Medulla oblongata (tissue), 1 donor: ENCODE measurements around the gene DFFA.
"Not testable (repeated sequence)": the region's sequence is repeated elsewhere in the genome, so short reads cannot be mapped to it uniquely, and the experiment has no call there.

Source experiments
- DNase-seq: peaks from one replicate; pipeline ENCODE4 v3.0.0-alpha.2; 2015; ENCODE audit errors: extremely low spot score

Gene DFFA

DNA sequence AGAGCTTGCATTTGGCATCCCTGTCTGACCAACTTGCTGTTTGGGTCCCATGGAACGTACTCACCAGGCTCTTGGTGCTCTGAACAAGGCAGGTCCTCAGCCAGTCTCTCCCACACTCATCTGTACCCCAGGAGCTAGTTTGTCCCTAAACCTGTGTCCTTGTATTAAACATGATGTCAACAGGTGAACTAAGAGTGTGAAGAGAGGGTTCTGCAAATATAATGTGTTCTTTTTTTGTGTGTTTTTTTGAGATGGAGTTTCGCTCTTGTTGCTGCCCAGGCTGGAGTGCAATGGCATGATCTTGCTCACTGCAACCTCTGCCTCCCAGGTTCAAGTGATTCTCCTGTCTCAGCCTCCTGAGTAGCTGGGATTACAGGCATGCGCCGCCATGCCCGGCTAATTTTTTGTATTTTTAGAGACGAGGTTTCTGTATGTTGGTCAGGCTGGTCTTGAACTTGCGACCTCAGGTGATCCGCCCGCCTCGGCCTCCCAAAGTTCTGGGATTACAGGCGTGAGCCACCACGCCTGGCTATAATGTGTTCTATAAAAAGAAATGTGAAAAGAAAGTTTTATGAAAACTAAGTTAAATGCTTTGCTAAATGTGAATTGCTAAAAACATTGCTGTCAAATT is 33.8 kb upstream of the DFFA start:
- not testable (repeated sequence) for DNase-seq

DNA sequence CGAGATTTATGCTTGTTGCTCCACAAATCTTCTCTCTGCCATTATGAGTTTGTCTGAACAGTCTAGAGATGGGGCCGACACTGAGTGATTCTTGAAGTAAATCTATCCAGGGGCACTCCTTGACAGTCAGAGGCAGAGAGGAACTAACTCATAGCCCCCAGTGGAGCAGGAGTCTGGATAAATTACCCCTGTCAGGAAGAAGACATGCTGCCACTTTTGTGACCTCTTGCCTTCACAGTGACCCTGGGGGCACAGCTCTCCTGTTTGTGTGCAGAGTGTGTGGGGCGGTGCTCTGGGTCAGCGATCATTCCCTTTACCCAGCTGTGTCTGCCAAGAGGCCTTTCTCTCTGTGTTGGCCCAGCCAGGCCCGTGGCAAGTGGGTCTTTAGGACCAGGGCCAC is 31.9 kb upstream of the DFFA start:
- no peak for DNase-seq

DNA sequence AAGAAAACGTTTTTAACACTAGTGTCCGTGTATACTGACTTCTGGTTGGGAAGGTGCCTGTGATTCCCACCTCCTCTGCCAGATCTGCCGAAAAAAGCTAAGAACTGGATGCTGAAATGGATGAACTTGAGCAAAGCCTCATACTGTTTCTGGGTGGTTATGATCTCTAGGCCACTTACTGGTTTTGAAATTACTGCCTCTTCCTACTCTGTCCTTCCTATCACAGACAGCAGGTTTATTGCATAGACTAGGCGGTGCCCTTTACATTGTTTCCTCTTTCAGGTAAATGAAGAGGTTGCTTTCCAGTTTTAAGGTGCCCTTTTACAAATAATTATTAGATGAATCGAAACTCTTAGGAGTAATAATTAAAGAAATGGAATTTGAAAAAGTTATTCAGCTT is 29.9 kb upstream of the DFFA start:
- DNase-seq: no peak

DNA sequence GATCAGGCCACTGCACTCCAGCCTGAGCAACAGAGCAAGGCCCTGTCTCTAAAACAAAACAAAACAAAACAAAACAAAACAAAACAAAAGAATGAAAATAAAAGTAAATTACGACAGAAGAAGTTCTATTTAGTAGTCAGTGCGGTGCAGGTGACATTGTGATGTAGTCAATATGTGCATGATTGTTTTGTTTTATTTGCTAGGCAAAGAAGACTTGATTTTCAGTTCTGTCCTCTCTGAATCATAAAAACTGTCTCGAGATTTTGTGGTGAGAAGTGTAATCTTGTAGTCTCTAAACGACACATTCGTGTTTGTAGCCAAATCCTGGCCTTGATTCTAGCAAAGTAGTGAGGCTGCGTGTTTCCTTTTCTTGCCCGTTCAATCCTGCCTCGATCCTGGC is 25.9 kb upstream of the DFFA start:
- no peak for DNase-seq

DNA sequence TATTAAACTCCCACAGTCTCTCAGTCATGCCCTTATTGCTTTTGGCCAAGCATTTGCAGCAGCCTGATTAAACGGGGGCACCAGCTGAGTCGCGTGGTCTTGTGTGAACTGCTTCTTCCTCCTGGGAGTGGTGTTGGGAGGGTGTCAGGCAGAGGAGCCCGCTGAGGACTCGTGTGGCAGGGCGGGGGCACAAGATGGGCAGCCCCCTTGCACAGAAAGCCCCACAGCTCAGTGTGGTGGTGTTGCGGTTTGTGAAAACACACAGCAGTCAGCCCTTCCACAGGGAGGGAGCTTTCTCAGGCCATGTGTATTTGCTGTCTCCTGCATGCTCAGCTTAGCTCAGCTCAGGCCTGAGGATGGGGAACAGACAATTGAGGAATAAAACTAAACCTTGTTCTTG is 24.8 kb upstream of the DFFA start:
- DNase-seq: no peak

DNA sequence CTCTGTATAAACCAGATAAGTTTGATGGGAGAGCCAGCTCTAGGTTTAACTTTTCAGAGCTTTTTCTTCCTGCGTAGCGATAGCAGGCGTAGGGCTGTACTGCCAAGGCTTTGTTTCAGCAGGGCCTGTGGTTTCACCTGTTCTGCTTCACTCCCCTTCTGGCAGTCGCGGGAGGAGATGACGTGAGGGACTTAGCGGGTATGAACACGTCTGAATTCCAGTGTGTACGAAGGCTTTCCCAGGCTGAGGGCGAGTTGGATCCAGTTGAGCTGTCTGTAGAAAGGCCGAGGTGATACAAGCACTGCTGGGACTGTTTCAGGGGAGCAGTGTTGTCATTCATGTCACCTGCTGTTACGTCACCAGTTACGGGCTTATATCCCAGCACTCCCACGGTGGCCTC is 23.6 kb upstream of the DFFA start:
- no peak for DNase-seq

DNA sequence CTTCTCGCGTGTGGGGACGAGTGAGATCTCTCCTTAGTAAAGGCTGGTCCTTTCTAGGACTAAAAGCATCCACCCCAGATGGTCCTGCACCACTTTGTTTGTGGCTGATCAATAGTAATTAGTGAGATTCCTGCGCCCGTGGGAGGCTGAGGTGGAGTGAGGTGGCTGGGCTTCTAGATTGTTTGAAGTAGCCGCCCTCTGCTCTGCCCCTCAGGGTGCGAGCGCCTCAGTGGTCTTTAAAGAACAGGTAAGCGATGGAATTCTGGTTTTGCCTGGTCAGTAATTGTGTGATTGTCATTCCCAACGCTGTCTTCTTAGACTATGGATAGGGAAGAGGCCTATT is 23.1 kb upstream of the DFFA start:
- no peak for DNase-seq

DNA sequence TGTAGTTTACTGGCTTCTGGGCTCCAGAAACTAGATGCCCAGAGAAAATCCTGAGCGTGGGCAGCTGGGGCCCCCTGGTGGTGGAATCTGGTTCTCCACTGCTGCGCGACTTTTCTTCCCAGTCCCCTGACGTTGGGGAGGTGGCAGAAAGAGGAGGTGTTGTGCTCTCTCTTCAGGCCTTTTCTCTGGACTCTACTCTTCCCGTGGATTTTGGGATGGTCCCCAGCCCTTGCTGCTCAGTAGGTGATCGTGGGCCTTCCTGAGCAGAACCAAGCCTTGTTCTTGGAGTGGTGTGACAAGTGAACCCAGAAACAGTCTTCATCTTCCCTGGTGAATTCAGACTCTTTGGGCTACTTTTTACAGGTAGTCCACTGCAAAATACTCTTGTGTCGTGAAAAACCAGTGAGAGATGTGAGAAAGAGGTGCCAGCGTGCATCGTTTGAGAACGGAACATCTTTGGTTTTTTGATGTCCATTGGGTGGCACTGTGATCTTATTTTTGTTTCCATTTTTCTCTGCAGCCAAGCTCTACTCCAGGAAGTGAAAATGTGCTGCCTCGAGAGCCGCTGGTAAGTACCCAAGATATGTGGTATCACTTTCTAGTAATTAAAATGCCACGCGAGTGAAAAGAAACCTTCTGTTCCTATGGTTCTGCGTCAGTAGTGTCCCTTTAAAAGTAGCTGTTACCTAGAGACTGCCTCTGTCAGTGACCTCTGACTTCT is 22.6 kb upstream of the DFFA start:
- peak; percentile 81 for DNase-seq

DNA sequence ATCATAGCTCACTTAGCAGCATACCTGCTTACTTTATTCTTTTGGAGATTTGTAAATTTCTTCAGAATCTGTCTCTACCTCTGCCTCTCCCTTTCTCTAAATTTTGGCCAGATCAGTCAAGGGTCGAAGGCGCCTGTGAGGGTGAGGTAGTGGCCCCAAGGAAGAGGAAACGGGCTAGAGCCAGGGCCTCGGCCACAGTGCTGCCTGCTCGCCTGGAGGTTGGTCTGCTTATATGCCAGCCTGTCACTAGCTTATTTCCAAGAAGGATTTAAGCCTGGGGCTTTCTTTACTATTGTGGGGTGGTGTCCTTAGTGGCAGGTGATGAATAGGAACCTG is 22.1 kb upstream of the DFFA start:
- DNase-seq: no peak

DNA sequence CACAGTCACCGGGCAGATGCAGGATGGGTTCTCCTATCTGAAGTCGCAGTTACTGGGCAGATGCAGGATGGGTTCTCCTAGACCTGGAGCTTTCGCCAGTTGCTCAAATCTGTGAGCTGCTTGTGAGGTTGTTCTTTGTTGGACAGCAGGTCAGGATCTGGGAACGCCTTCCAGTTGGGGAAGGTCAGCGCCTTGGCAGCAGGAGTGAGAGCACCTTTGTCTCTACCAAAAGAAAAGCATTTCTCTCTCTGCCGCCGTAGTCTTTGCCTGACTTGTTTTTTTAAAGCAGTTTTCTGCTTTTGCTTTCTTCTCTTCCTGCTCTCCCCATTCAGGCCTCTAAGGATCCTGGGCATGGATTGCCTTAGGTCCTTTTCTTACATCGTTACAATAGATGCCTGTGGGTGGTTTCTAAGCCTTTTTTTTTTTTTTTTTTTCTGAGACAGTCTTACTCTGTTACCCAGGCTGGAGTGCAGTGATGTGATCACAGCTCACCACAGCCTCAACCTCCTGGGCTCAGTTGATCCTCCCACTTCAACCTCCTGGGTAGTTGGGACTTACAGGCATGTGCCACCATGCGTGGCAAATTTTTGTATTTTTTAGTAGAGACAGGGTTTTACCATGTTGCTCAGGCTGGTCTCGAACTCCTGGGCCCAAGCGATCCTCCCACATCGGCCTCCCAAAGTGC is 18.1 kb upstream of the DFFA start:
- DNase-seq: no peak

DNA sequence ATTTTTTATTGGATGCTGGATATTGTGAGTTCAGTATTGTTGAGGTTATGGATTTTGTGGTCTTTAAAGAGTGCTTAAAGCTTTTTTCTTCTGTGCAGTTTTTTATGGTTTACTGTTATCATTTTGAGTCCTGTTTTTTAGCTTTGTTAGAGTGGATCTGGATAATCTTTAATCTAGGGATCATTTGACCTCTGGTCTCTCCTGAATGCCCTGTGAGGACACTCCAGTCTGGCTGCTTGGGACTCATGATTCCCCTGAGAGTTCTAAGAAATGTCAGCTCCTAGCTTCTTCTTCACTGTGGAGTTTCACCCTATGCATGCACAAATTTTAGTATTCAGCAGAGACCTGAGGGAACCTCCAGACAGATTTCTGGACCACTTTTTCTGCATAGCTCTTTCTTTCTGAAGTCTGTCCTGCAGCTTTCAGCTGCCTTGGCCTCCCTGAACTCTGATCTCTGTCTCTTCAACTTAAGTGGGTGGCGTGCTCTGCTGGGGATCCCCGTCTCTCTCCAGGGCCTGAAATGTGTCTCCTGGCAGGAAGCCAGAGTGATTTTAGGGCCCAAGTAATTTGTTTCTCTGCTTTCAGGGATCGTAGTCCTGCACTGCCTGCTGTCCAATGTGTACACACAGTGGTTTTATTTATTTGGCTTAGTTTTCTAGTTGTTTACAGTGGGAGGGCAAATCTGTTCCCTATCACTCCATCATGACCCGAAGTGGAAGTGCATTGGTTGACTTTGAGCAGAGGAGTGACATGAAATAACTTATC is 17.1 kb upstream of the DFFA start:
- DNase-seq: no peak

DNA sequence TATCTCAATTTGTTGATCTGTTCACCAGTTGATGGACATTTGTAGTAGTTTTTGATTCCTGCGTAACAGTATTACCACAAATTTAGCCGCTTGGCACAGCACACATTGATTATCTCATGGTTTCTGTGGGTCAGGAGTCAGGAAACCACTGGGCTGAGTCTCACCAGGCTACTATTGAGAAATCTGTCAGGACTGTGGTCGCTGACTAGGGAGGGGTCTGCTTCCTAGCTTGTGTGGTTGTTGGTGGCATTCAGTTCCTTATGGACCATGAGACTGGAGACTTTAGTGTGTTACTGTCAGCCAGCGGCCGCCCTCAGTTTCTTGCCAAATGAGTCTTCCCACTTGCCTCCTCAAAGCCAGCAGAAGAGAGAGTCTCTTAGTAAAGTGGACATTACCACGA is 12.2 kb upstream of the DFFA start:
- DNase-seq: no peak

DNA sequence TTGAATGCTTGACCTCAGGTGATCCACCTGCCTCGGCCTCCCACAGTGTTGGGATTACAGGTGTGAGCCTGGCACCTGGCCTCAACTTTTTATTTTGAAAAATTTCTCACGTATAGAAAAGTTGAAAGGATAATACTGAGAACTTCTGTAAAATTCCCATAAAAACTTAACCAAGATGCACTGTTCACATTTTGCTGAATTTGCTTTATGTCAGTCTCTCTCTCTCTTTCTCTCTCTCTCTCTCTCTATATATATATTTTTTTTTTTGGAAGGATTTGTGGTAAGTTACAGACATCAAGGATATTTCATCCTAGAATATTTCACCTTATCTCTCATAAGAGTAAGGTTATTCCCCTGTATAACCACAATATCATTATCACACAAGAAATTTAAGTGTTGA is 8.3 kb upstream of the DFFA start:
- no peak for DNase-seq

DNA sequence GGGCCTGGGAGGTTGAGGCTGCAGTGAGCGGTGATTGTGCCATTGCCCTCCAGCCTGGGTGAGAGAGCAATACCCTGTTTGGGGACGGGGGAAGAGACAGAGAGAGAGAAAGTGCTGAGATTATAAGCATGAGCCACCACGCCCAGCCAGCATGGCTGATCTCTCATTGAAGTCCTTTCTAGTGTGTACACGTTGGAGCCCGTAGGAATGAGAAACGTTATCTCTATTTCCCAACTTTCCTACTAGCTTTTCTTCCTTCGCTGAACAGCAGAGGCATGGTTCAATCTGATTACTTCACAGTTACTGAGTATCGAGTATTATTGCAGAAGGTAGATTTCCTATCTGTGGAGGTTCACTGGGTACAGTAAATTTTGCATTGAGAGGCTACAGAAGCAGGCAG is 7.0 kb upstream of the DFFA start:
- DNase-seq: no peak

DNA sequence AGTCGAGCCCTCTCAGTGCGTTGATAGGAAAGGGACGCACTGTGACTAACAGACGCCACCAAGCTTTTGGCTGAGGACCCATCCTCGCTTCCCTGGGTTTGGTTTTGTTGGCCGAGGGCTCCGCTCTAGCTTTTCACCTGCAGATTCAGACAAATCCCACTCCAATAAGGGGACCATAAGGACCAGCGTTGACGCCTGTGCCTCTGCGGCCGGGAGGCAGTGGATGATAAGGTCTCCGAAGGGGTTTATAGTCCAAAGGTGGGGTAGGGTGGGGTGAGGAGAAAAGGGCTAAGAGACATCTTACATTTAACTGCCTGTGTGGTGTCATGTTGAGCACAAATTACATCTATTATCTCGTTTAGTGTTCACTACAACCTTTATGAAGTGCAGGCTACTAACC is 3.2 kb upstream of the DFFA start:
- DNase-seq: no peak

DNA sequence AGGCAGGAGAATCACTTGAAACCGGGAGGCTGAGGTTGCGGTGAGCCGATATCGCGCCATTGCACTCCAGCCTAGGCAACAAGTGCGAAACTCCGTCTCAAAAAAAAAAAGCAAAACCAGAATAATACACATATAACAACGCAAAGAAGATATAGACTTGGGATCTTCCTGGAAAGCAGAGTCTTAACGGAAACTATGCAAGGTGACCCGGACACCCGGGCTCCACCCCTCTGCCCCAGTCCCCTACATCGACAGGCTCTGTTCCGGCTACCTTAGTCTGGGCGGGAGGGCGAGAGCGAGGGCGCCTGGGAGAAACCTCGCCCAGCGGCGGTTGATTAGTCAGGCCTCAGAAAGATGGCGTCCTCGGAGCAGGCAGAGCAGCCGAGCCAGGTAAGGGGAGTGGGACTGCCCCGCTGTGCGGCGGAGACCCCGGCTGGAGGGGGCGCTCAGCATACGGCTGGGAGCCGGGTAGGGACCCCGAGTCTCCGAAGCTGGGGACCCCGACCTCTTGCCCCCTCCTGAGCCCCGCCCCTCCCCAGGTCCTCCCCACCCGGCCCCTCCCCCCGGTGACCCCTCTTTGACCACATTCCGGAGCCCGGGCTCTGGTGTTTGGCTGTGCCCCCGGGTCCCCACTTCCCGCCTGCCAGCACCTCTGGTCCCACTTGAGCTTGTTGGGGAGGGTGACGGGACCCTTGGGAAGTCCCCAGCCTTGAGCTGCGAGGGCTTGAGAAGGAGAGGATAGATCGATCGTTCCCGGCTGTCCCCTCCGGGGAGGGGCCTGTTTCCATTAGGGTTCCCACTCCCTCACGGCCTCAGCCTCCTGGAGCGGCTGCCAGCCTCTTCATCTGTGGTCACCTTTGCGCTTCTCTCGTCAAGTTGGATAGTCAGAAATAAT is 2.5 kb upstream of the DFFA start, which contains the start of gene PEX14:
Gene PEX14 (plus strand): TSS at position 338 of the 895 bp plus-strand sequence. CDS start 17 bp downstream, at position 355.
- peak; percentile 84 for DNase-seq

DNA sequence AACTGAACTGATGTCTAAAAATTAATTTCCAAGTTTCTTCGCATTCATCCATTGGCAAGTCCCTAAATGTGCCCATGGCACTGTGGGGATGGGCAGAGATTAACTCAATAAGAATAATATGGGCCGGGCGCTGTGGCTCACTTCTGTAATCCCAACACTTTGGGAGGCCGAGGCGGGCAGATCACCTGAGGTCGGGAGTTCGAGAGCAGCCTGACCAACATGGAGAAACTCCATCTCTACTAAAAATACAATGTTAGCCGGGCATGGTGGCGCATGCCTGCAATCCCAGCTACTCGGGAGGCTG is 1.9 kb upstream of the DFFA start:
- DNase-seq: not testable (repeated sequence)

DNA sequence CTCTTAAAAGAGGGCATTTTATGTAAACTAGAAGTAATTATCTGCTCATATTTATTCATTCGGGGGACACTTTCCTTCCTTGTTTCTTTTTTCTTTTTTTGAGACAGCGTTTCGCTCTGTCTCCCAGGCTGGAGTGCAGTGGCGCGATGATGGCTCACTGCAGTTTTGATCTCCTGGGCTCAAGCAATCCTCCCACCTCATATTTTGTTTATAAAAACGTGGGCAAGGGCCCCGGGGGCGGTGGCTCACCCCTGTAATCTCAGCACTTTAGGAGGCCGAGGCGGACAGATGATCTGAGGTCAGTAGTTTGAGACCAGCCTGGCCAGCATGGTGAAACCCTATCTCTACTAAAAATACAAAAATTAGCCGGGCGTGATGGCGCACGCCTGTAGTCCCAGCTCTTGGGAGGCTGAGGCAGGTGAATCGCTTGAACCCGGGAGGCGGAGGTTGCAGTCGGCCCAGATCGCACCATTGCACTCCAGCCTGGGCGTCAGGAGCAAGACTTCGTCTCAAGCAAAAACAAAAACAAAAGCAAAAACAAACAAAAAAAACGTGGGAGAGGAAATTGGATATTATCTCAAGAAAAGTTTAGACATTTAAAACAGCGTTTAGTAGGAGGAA is 926 bp upstream of the DFFA start:
- no peak for DNase-seq

DNA sequence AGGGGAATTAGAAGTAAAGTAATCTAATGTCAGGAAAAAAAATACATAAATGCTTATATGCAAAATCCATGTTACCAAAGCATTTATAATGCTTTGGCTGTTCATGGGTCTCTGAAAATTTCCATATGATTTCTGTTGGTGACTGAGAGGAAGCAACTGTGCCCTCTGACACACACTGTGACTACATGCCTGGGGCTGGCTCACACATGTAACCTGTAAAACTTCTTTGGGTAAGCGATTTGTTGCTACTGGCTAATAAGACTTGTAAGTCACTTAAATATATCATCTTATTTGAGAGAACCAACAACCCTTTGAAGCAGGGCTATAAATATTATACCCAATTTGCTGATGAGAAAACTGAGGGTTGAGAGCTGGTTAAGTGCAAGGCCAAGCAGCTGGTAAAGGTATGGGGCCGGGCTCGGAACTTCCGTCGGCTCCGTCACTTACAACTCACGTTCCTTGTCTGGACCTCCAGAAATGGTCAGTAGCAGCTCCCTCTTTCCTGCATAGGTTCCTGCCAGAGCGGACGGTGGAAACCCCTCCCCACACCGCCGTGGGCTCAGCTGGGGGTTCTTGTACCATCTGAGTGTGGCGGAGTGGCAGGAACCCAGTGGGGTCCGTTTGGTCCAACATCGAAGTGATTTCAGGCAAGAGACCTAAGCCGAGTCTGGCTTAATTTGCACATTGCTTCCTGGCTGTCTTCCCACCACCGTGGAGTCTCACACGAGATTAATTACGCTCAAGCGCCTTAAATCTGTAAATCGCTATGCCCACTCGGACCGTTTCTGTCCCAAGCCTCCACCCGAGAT is 714 bp downstream of the DFFA start:
- peak; percentile 23 for DNase-seq

DNA sequence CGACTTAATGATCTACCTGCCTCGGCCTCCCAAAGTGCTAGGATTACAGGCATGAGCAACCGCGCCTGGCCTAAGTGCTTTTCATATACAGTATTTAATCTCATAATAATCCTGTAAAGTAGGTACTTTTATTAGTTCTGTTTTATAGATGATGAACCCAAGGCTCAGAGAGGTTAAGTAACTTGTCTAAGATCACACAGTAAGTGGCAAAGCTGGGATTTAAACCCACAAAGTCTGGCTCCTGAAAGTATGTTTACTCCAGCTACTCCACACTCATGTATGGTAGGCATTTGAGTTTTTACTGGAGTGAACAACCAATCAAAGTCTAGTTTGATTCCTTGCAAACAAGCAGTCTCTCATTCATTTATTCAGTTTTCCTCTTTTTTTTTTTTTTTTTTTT is 2.3 kb downstream of the DFFA start:
- DNase-seq: no peak
